ENCODE results near the gene NOTCH4.

DNA sequence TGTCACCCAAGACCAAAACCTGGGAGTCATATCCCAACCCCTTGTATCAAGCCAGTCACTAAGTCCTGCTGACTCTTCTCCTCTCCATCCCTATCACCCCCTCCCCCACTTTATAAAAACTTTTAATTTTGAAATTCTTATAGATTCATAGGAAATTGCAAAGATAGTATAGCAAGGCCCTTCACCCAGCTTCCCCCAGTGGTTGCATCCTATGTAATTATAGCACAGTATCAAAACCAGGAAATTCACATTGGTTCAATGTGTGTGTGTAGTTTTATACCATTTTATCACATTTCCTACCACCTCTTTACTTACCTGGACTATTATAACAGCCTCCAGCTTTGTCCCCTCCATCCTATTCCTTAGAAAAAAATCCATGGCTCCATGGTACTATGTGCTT, 65.8 kb downstream of the NOTCH4 start:
- TF ChIP-seq POLR2A (IDR thresholded peaks at IDR 0.05; ENCODE audit: extremely low read depth, insufficient read length) (no peak), MAX (IDR thresholded peaks at IDR 0.05; ENCODE audit: low read depth, low read length) (no peak), MYC (IDR thresholded peaks at IDR 0.05; ENCODE audit: low read depth, low read length) (no peak)
- TF ChIP-seq, protein P1, sequence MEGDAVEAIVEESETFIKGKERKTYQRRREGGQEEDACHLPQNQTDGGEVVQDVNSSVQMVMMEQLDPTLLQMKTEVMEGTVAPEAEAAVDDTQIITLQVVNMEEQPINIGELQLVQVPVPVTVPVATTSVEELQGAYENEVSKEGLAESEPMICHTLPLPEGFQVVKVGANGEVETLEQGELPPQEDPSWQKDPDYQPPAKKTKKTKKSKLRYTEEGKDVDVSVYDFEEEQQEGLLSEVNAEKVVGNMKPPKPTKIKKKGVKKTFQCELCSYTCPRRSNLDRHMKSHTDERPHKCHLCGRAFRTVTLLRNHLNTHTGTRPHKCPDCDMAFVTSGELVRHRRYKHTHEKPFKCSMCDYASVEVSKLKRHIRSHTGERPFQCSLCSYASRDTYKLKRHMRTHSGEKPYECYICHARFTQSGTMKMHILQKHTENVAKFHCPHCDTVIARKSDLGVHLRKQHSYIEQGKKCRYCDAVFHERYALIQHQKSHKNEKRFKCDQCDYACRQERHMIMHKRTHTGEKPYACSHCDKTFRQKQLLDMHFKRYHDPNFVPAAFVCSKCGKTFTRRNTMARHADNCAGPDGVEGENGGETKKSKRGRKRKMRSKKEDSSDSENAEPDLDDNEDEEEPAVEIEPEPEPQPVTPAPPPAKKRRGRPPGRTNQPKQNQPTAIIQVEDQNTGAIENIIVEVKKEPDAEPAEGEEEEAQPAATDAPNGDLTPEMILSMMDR (IDR thresholded peaks at IDR 0.05; ENCODE audit: low read depth, low read length): no peak
